Activated CD4-positive, alpha-beta memory T cell treated with anti-CD3 and anti-CD28 coated beads for 36 hours (primary cell): ENCODE results near the gene PDE4D. TPM values are rescaled to one million over a fixed set of nuclear protein-coding genes. Genes with fewer than 3 reads are reported as not detected.
A peak's percentile ranks its signal among the peaks of the same experiment; 100 is the strongest.

ENCODE experiments used
- CTCF ChIA-PET: fragments of 350-600 bp; sonication (Branson Sonifier 250); formaldehyde crosslinking; loops from one replicate; lab custom pipeline; 2021; ENCODE audit warnings: antibody characterized with exemption, inconsistent platforms; lab: Charles Lee
- POLR2A ChIA-PET: fragments of 350-600 bp; sonication (Branson Sonifier 250); formaldehyde crosslinking; loops from one replicate; lab custom pipeline; 2021; ENCODE audit warnings: antibody characterized with exemption; lab: Charles Lee
- DNase-seq: peaks from one replicate; pipeline ENCODE4 v3.0.0-alpha.2; 2020
- H3K27ac Mint-ChIP-seq: one replicate; pipeline ENCODE4 v1.8.0; 2021; ENCODE audit warnings: mixed read lengths
- H3K27me3 Mint-ChIP-seq: one replicate; pipeline ENCODE4 v1.8.0; 2021; ENCODE audit warnings: mixed read lengths
- H3K36me3 Mint-ChIP-seq: one replicate; pipeline ENCODE4 v1.8.0; 2021; ENCODE audit warnings: mixed read lengths
- H3K4me1 Mint-ChIP-seq: one replicate; pipeline ENCODE4 v1.8.0; 2021; ENCODE audit warnings: low read depth, mixed read lengths
- H3K4me3 Mint-ChIP-seq: one replicate; pipeline ENCODE4 v1.8.0; 2021; ENCODE audit warnings: mild to moderate bottlenecking, mixed read lengths
- H3K9me3 Mint-ChIP-seq: one replicate; pipeline ENCODE4 v1.8.0; 2021; ENCODE audit warnings: mixed read lengths
- intact Hi-C: fragments of 100-400 bp; cut with micrococcal nuclease; formaldehyde crosslinking; loops from one replicate; pipeline ENCODE4 v1.15.1; 2023
- total RNA-seq, 2 experiments: library from RNA; stranded (reverse); gene quantifications; one replicate each; pipeline ENCODE4 v1.2.3, GENCODE V29; 2021

Gene PDE4D
- total RNA-seq, 2 experiments from 2014 or later, result 49.3 to 50.8 TPM

GRCh38 chr5:59199868-59200267 lies 693.7 kb downstream of the PDE4D start:
- Mint-ChIP-seq H3K9me3 (no peaks in the 10 kb centered on the region), H3K27ac (no peak overlapping the region), H3K27me3 (no peaks in the 10 kb centered on the region), H3K4me3 (no peak overlapping the region), H3K4me1 (peaks cover 4% of the 10 kb centered on the region), H3K36me3 (no peaks in the 10 kb centered on the region)
- intact Hi-C loops, result no loop called here
- ChIA-PET CTCF (no interaction called here), POLR2A (no interaction called here)
- no peak for DNase-seq

DNA sequence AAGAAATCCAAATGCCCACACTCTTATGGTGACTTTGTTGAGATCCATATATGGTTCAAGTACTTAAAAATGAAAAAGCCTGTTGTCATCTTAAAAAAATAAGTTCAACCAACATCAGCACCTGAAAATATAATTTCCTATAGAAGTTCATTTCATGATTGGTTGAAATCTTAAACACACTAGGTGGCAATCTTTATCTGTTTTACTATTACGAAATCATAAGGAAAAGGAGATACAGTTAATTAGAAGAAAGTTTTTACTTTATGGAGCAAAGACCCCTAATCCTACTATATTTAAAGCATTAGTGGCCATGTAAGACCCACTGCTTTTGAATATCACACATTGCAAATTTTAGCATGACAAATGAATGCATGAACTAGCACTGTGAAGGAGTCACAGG lies 694.7 kb downstream of the PDE4D start:
- ChIA-PET POLR2A (no interaction called here), CTCF (no interaction called here)
- intact Hi-C loops, result no loop called here
- H3K27ac Mint-ChIP-seq, result no peak overlapping the region
- H3K36me3 Mint-ChIP-seq, result no peaks in the 10 kb centered on the region
- H3K9me3 Mint-ChIP-seq, result no peaks in the 10 kb centered on the region
- peaks cover 4% of the 10 kb centered on the region for H3K4me1 Mint-ChIP-seq
- no peak overlapping the region for H3K4me3 Mint-ChIP-seq
- DNase-seq, result no peak
- H3K27me3 Mint-ChIP-seq, result no peaks in the 10 kb centered on the region

- H3K36me3 Mint-ChIP-seq, result no peaks in the 10 kb centered on the region
- ChIA-PET POLR2A (no interaction called here), CTCF (interaction anchor here (3.1 to 3.2 kb wide), 2 partner anchors 10 to 169 kb away, joined by 16 read pairs; no protein-coding TSS in a partner anchor)
- no peaks in the 10 kb centered on the region for H3K27me3 Mint-ChIP-seq
- H3K9me3 Mint-ChIP-seq, result no peaks in the 10 kb centered on the region
- intact Hi-C loops, result no loop called here
- H3K4me1 Mint-ChIP-seq, result peaks cover 4% of the 10 kb centered on the region
- H3K27ac Mint-ChIP-seq, result no peak overlapping the region
- DNase-seq, result no peak
- H3K4me3 Mint-ChIP-seq, result no peak overlapping the region
Observed at GRCh38 chr5:59198365-59198764, 695.2 kb downstream of the PDE4D start.

DNA sequence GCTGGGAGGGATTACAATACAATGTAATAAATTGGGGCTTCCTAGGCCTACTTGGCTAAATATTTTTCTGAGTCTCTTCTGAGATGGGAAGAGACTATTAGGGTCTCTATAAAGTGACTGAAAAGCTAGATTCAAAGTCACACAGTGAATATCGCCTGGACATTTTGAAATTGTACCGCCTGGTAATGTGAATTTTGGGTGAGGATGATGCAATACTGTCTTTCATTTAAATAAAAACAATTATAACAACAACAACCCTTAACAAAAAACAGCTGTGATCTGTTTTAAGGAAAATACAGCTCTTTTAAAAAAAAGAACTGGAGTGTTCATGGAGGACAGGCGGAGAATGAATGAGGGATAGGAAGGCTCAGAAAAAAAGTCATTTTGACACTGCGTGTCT lies 695.6 kb downstream of the PDE4D start:
- no peak overlapping the region for H3K4me3 Mint-ChIP-seq
- H3K9me3 Mint-ChIP-seq, result no peaks in the 10 kb centered on the region
- CTCF ChIA-PET, result interaction anchor here (3.1 to 3.2 kb wide), 2 partner anchors 10 to 170 kb away, joined by 16 read pairs; no protein-coding TSS in a partner anchor
- no peaks in the 10 kb centered on the region for H3K27me3 Mint-ChIP-seq
- no peaks in the 10 kb centered on the region for H3K36me3 Mint-ChIP-seq
- peaks cover 4% of the 10 kb centered on the region for H3K4me1 Mint-ChIP-seq
- DNase-seq, result no peak
- no peak overlapping the region for H3K27ac Mint-ChIP-seq
- intact Hi-C loops, result no loop called here
- POLR2A ChIA-PET, result no interaction called here

DNA sequence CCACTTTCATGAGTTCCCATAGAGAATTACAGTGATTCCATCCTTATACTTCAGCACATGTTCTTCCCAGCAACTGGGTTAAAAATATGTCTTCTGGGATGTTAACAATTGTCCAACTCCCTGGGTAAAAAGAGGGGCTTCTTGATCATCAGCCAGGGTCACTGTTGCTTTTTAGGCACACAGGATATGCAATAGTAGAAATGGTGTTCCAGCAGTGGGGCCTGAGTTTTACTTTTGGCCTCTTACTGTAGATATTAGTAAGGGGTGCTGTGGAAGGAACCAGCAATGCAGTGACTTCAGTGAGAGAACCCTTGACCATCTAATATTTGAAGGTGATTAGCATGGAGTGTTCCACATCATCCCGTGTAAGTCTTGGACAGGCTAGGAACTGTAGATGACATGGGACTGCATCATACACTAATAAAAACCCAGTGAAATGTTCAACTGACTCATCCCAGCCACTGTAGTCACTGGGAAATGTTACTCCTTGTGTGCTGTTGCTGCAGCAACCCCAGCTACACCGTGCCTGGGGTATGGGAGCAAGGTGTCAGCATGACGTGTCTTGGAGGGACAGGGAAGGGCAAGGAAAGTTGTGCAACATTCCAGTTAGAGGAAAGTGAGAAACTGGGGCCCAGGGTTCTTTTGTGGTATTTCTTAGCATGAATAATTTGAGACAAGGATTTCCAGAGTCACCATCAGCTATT lies 699.8 kb downstream of the PDE4D start:
- H3K4me1 Mint-ChIP-seq, result peaks cover 3% of the 10 kb centered on the region
- no peak overlapping the region for H3K27ac Mint-ChIP-seq
- H3K9me3 Mint-ChIP-seq, result no peaks in the 10 kb centered on the region
- intact Hi-C loops, result no loop called here
- no peak for DNase-seq
- POLR2A ChIA-PET, result no interaction called here
- no peaks in the 10 kb centered on the region for H3K36me3 Mint-ChIP-seq
- peaks cover 9% of the 10 kb centered on the region for H3K27me3 Mint-ChIP-seq
- H3K4me3 Mint-ChIP-seq, result no peak overlapping the region
- CTCF ChIA-PET, result interaction anchor here (0.6 to 0.8 kb wide), 3 partner anchors 178 to 187 kb away, joined by 3 read pairs; no protein-coding TSS in a partner anchor

DNA sequence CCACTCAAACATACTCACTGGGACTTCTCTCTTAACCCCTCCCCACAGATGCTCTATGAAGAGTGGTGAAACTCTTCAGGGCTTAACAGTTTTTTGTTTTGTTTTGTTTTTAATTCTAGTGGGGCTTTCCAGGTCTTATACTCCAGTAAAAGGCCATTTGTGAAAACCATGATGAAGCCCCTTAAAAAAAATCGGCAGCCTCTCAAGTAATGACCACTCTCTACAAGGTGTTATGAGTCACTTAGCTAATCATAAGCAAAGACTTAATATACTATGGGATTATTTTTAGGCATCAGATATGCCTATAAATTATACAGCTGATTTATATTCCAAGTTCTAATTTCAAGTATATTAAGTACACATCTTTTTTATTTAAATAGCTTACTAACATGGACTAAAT lies 702.8 kb downstream of the PDE4D start:
- intact Hi-C loops, result no loop called here
- POLR2A ChIA-PET, result no interaction called here
- Mint-ChIP-seq H3K9me3 (no peaks in the 10 kb centered on the region), H3K27ac (no peak overlapping the region), H3K27me3 (peaks cover 19% of the 10 kb centered on the region), H3K4me1 (peaks cover 3% of the 10 kb centered on the region), H3K36me3 (no peaks in the 10 kb centered on the region), H3K4me3 (no peak overlapping the region)
- CTCF ChIA-PET, result interaction anchor here (0.6 to 7.2 kb wide), 7 partner anchors 16 to 304 kb away, joined by 3 to 111 read pairs (median 5); no protein-coding TSS in a partner anchor
- DNase-seq, result no peak

- peaks cover 21% of the 10 kb centered on the region for H3K27me3 Mint-ChIP-seq
- H3K4me3 Mint-ChIP-seq, result no peak overlapping the region
- ChIA-PET CTCF (interaction anchor here (0.8 to 7.2 kb wide), 11 partner anchors 9 to 729 kb away, joined by 3 to 111 read pairs (median 3); no protein-coding TSS in a partner anchor), POLR2A (no interaction called here)
- H3K36me3 Mint-ChIP-seq, result no peaks in the 10 kb centered on the region
- no peak overlapping the region for H3K27ac Mint-ChIP-seq
- intact Hi-C loops, result loop anchor here (2.0 to 10.0 kb wide), 3 partner anchors 302 to 609 kb away; no protein-coding TSS in a partner anchor
- peaks cover 3% of the 10 kb centered on the region for H3K4me1 Mint-ChIP-seq
- H3K9me3 Mint-ChIP-seq, result no peaks in the 10 kb centered on the region
- no peak for DNase-seq
Observed at GRCh38 chr5:59189472-59190244, 703.9 kb downstream of the PDE4D start.

DNA sequence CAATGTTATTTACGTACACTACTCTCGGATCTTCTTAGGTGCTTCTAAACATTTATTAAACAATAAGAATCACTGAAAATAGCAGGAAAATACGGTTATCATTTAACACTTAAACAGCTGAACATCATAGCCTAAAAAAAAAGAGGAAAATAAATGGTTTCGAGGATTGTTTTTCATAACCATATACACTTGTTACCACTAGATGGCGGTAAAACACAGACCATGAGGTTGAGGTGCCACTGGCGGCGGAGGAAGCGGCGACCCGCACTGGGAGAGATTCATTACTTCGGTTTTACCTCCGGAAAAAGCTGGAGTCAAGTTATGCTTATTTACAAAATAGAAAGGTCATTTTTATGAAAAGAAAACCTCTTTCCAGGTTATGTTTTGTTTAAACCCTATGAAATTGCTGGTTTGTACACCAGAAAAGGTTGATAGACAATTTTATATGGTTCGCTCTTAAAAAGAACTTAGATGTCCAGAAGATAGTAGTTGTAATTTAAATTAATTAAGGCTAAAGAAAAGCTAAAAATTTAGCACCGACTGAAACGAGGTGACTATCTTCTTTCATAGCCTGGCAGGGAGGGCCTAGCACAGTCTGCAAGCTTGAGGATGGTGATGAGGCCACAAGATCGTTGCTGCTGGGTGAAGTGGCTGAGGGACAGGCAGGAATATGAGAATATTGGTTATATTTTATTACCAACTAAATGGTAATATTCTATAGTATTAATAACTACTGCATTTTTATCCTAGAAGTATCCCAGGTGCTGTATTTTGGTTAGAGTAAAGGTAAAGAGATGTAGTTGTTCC lies 704.9 kb downstream of the PDE4D start:
- Mint-ChIP-seq H3K27me3 (peaks cover 22% of the 10 kb centered on the region), H3K4me3 (no peak overlapping the region), H3K27ac (no peak overlapping the region), H3K9me3 (no peaks in the 10 kb centered on the region), H3K36me3 (no peaks in the 10 kb centered on the region), H3K4me1 (peaks cover 3% of the 10 kb centered on the region)
- ChIA-PET POLR2A (no interaction called here), CTCF (interaction anchor here (0.6 to 7.2 kb wide), 55 partner anchors 8 to 1775 kb away, joined by 3 to 111 read pairs (median 4); no protein-coding TSS in a partner anchor)
- DNase-seq, result peak; percentile 74
- intact Hi-C loops, result loop anchor here (1.0 to 10.0 kb wide), 7 partner anchors 32 to 610 kb away; no protein-coding TSS in a partner anchor

DNA sequence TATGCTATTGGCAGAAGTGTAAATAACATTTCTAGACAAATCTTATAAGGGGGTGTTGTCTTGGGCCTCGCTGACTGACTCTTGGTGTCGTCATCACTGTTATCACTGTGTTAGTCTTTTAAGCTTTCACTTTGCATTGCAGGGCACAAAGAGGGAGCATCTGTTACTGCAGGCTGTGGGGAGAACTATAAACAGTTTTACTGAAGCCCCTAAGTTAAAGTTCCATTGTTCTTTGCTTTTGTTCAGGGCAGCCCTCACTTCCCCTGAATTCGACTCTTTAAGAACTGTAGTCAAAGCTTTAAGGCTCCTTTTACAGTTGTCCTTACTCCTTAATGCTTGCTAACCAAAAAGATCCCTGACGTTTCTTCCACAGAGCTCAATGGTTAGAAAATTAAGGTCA lies 705.7 kb downstream of the PDE4D start:
- Mint-ChIP-seq H3K9me3 (no peaks in the 10 kb centered on the region), H3K27ac (no peak overlapping the region)

GRCh38 chr5:59186623-59187022 lies 706.9 kb downstream of the PDE4D start:
- no peaks in the 10 kb centered on the region for H3K36me3 Mint-ChIP-seq
- H3K27ac Mint-ChIP-seq, result no peak overlapping the region
- ChIA-PET POLR2A (no interaction called here), CTCF (interaction anchor here (2.0 to 7.2 kb wide), 8 partner anchors 10 to 316 kb away, joined by 5 to 111 read pairs (median 14); no protein-coding TSS in a partner anchor)
- intact Hi-C loops, result loop anchor here (5.0 to 10.0 kb wide), 2 partner anchors 299 to 308 kb away; no protein-coding TSS in a partner anchor
- DNase-seq, result no peak
- H3K4me3 Mint-ChIP-seq, result no peak overlapping the region
- peaks cover 22% of the 10 kb centered on the region for H3K27me3 Mint-ChIP-seq
- peaks cover 3% of the 10 kb centered on the region for H3K4me1 Mint-ChIP-seq
- no peaks in the 10 kb centered on the region for H3K9me3 Mint-ChIP-seq

More for the DNA sequence above, 705.7 kb downstream of the PDE4D start:
- intact Hi-C loops, result loop anchor here (1.0 to 10.0 kb wide), 7 partner anchors 32 to 611 kb away; no protein-coding TSS in a partner anchor
- POLR2A ChIA-PET, result no interaction called here
- Mint-ChIP-seq H3K4me1 (peaks cover 3% of the 10 kb centered on the region), H3K36me3 (no peaks in the 10 kb centered on the region), H3K27me3 (peaks cover 22% of the 10 kb centered on the region), H3K4me3 (no peak overlapping the region)
- CTCF ChIA-PET, result interaction anchor here (0.6 to 7.2 kb wide), 44 partner anchors 9 to 613 kb away, joined by 3 to 111 read pairs (median 6); no protein-coding TSS in a partner anchor
- DNase-seq, result no peak

DNA sequence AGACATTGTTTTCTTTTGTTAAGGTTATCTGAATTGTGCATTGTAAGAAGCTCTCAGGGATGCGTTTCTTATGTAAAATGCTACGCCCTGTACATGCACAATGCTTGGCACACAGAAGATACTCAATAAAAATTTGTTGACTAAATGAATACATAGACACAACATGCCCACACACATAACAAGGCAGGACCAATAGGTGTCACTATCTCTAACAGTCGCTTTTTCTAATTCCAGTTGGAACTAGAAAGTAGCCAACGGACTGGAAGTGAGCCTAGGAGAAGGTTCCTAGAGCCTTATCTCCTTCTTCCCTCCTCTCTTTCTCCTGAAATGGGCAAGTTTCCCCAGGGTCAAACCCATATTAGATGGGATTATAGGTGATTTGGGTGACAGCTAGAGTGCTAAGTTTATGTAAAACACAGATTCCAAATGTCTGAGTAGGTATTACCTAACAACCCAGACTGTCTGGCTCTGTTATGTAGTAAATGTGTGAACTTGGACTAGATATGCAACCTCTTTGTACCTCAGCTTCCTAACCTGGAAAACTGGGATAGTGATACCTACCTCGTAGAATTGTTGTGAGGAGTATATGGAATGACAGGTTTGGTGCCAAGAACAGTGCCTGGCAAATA lies 707.7 kb downstream of the PDE4D start:
- H3K9me3 Mint-ChIP-seq, result no peaks in the 10 kb centered on the region
- DNase-seq, result no peak
- CTCF ChIA-PET, result interaction anchor here (0.8 to 7.2 kb wide), 7 partner anchors 12 to 294 kb away, joined by 3 to 111 read pairs (median 8); no protein-coding TSS in a partner anchor
- H3K4me3 Mint-ChIP-seq, result no peak overlapping the region
- peaks cover 3% of the 10 kb centered on the region for H3K4me1 Mint-ChIP-seq
- peaks cover 22% of the 10 kb centered on the region for H3K27me3 Mint-ChIP-seq
- intact Hi-C loops, result loop anchor here (5.0 to 10.0 kb wide), 2 partner anchors 299 to 309 kb away; no protein-coding TSS in a partner anchor
- no peaks in the 10 kb centered on the region for H3K36me3 Mint-ChIP-seq
- POLR2A ChIA-PET, result no interaction called here
- no peak overlapping the region for H3K27ac Mint-ChIP-seq
